Mesenchymal stem cell (in vitro differentiated cells and primary cell): ENCODE measurements around the gene SLC25A20.

Source experiments
- DNase-seq: peaks from one replicate; pipeline ENCODE4 v3.0.0-alpha.2; 2013
- H2AFZ ChIP-seq: one replicate; pipeline ENCODE4 v1.6.1; 2013; ENCODE audit warnings: low read depth, mild to moderate bottlenecking, control low read depth, inconsistent platforms, low read length, moderate library complexity
- H2AK5ac ChIP-seq: 2 replicates; pipeline ENCODE4 v1.6.1; 2013; ENCODE audit warnings: low read length, moderate library complexity, mild to moderate bottlenecking, inconsistent platforms; ENCODE audit not compliant: severe bottlenecking
- H2BK120ac ChIP-seq: one replicate; pipeline ENCODE4 v1.6.1; 2013; ENCODE audit warnings: low read depth, mild to moderate bottlenecking, inconsistent platforms, low read length, moderate library complexity
- H2BK12ac ChIP-seq, 2 experiments: one replicate each; pipeline ENCODE4 v1.6.1; 2013; ENCODE audit warnings: inconsistent platforms in 2 of 2, low read length in 2 of 2, mild to moderate bottlenecking in 2 of 2, moderate library complexity in 2 of 2, control low read depth in 1 of 2
- H2BK15ac ChIP-seq: one replicate; pipeline ENCODE4 v1.6.1; 2013; ENCODE audit warnings: mild to moderate bottlenecking, low read depth, inconsistent platforms; ENCODE audit not compliant: poor library complexity, severe bottlenecking
- H2BK5ac ChIP-seq: 2 replicates; pipeline ENCODE4 v1.6.1; 2013; ENCODE audit warnings: low read depth, mild to moderate bottlenecking, low read length, control low read depth, inconsistent platforms; ENCODE audit not compliant: poor library complexity, severe bottlenecking
- H3K14ac ChIP-seq, 2 experiments: one replicate each; pipeline ENCODE4 v1.6.1; 2013; ENCODE audit warnings: inconsistent platforms in 2 of 2, low read length in 2 of 2, control low read depth in 1 of 2, mild to moderate bottlenecking in 1 of 2, moderate library complexity in 1 of 2
- H3K18ac ChIP-seq, 2 experiments: one replicate each; pipeline ENCODE4 v1.6.1; 2013; ENCODE audit warnings: inconsistent platforms in 2 of 2, low read length in 2 of 2, control low read depth in 1 of 2, low read depth in 1 of 2, mild to moderate bottlenecking in 1 of 2
- H3K23ac ChIP-seq, 2 experiments: one replicate each; pipeline ENCODE4 v1.6.1; 2013; ENCODE audit warnings: inconsistent platforms in 2 of 2, low read length in 2 of 2, mild to moderate bottlenecking in 2 of 2, moderate library complexity in 2 of 2, control low read depth in 1 of 2
- H3K27ac ChIP-seq: 2 replicates; pipeline ENCODE4 v1.5.1; 2013; ENCODE audit warnings: mild to moderate bottlenecking, moderate library complexity, low read length, control low read depth, inconsistent platforms; ENCODE audit not compliant: poor library complexity, severe bottlenecking
- H3K27me3 ChIP-seq, 2 experiments: 2 replicates each; pipeline versions ENCODE4 v1.6.1 to v1.7.0; 2013; ENCODE audit warnings: low read length in 2 of 2, mild to moderate bottlenecking in 2 of 2, moderate library complexity in 2 of 2, control low read depth in 1 of 2, inconsistent platforms in 1 of 2; ENCODE audit not compliant: control insufficient read depth in 1 of 2, insufficient read depth in 1 of 2
- H3K36me3 ChIP-seq, 2 experiments: 2 replicates each; pipeline versions ENCODE4 v1.6.1 to v1.7.0; 2013; ENCODE audit warnings: low read length in 2 of 2, control low read depth in 1 of 2, inconsistent platforms in 1 of 2, low read depth in 1 of 2, mild to moderate bottlenecking in 1 of 2; ENCODE audit not compliant: insufficient read depth in 2 of 2, control insufficient read depth in 1 of 2
- H3K4ac ChIP-seq, 2 experiments: one replicate each; pipeline ENCODE4 v1.6.1; 2013; ENCODE audit warnings: inconsistent platforms in 2 of 2, low read length in 2 of 2, mild to moderate bottlenecking in 2 of 2, moderate library complexity in 2 of 2, control low read depth in 1 of 2, low read depth in 1 of 2
- H3K4me1 ChIP-seq: 2 replicates; pipeline ENCODE4 v1.6.1; 2013; ENCODE audit warnings: low read depth, low read length, control low read depth; ENCODE audit not compliant: control insufficient read depth, insufficient read depth
- H3K4me2 ChIP-seq: 2 replicates; pipeline ENCODE4 v1.6.1; 2013; ENCODE audit warnings: low read length, mild to moderate bottlenecking, inconsistent platforms; ENCODE audit not compliant: poor library complexity, severe bottlenecking
- H3K4me3 ChIP-seq, 2 experiments: 2 replicates each; pipeline versions ENCODE4 v1.5.1 to v1.7.0; 2013; ENCODE audit warnings: low read length in 2 of 2, mild to moderate bottlenecking in 2 of 2, control low read depth in 1 of 2, low read depth in 1 of 2; ENCODE audit not compliant: insufficient read depth in 1 of 2
- H3K79me1 ChIP-seq: replicated peaks from 2 replicates; pipeline ENCODE4 v1.6.1; 2013; ENCODE audit warnings: mild to moderate bottlenecking, control low read depth, low read length, inconsistent platforms; ENCODE audit not compliant: poor library complexity, severe bottlenecking
- H3K9ac ChIP-seq: 2 replicates; pipeline ENCODE4 v1.7.0; 2013; ENCODE audit warnings: mild to moderate bottlenecking, low read length, moderate library complexity
- H3K9me3 ChIP-seq: 2 replicates; pipeline ENCODE4 v1.7.0; 2013; ENCODE audit warnings: mild to moderate bottlenecking, low read length; ENCODE audit not compliant: control insufficient read depth
- H4K8ac ChIP-seq: one replicate; pipeline ENCODE4 v1.6.1; 2013; ENCODE audit warnings: inconsistent platforms, mild to moderate bottlenecking, low read length, moderate library complexity
- H4K91ac ChIP-seq: one replicate; pipeline ENCODE4 v1.6.1; 2013; ENCODE audit warnings: mild to moderate bottlenecking, low read length, inconsistent platforms
- WGBS: methylation state at CpG from one replicate; pipeline ENCODE4 v1.1.7; 2013; ENCODE audit warnings: mixed read lengths; 5-methylcytosine and 5-hydroxymethylcytosine counted together

Gene SLC25A20

GRCh38 chr3:48938156-48938555, 39.5 kb upstream of the SLC25A20 start:
- H2BK15ac ChIP-seq: no peak overlapping the region
- H3K23ac ChIP-seq: no peak overlapping the region
- H2BK12ac ChIP-seq: no peak overlapping the region
- H3K14ac ChIP-seq: no peak overlapping the region
- no peak overlapping the region for H4K8ac ChIP-seq
- DNase-seq: no peak
- no peak overlapping the region for H2BK120ac ChIP-seq
- no peaks in the 10 kb centered on the region for H3K4me1 ChIP-seq
- H3K9me3 ChIP-seq: no peaks in the 10 kb centered on the region
- no peak overlapping the region for H3K4me3 ChIP-seq
- no peak overlapping the region for H3K18ac ChIP-seq
- no peak overlapping the region for H3K4ac ChIP-seq
- H3K36me3 ChIP-seq: peaks cover 5 to 32% of the 10 kb centered on the region in 2 experiments
- no peak overlapping the region for H2AK5ac ChIP-seq
- no peak overlapping the region for H3K9ac ChIP-seq
- no peaks in the 10 kb centered on the region for H3K27me3 ChIP-seq
- no peak overlapping the region for H3K27ac ChIP-seq
- no peak overlapping the region for H2BK5ac ChIP-seq
- H3K79me1 ChIP-seq: peaks cover 9% of the 10 kb centered on the region
- H4K91ac ChIP-seq: no peak overlapping the region
- no peak overlapping the region for H2AFZ ChIP-seq
- no peak overlapping the region for H3K4me2 ChIP-seq

- H2AFZ ChIP-seq: no peak overlapping the region
- DNase-seq: no peak
- peaks cover 8 to 35% of the 10 kb centered on the region in 2 experiments for H3K36me3 ChIP-seq
- no peak overlapping the region for H3K23ac ChIP-seq
- no peak overlapping the region for H4K91ac ChIP-seq
- no peak overlapping the region for H3K4me3 ChIP-seq
- H3K9me3 ChIP-seq: no peaks in the 10 kb centered on the region
- H2BK5ac ChIP-seq: no peak overlapping the region
- H3K27ac ChIP-seq: no peak overlapping the region
- no peak overlapping the region for H2BK120ac ChIP-seq
- H2AK5ac ChIP-seq: no peak overlapping the region
- H4K8ac ChIP-seq: no peak overlapping the region
- no peak overlapping the region for H3K14ac ChIP-seq
- no peak overlapping the region for H3K4me2 ChIP-seq
- no peak overlapping the region for H3K4ac ChIP-seq
- 100% methylated on average over 2 of the region's 4 CpGs for WGBS
- H2BK15ac ChIP-seq: no peak overlapping the region
- H3K4me1 ChIP-seq: no peaks in the 10 kb centered on the region
- no peak overlapping the region for H3K9ac ChIP-seq
- H3K79me1 ChIP-seq: peaks cover 10% of the 10 kb centered on the region
- no peak overlapping the region for H2BK12ac ChIP-seq
- no peaks in the 10 kb centered on the region for H3K27me3 ChIP-seq
- H3K18ac ChIP-seq: no peak overlapping the region
Observed at GRCh38 chr3:48935530-48935929, 36.8 kb upstream of the SLC25A20 start.

- no peak overlapping the region for H3K14ac ChIP-seq
- H3K4me1 ChIP-seq: no peaks in the 10 kb centered on the region
- H4K8ac ChIP-seq: no peak overlapping the region
- no peak overlapping the region for H3K18ac ChIP-seq
- H3K36me3 ChIP-seq: peaks cover 8 to 37% of the 10 kb centered on the region in 2 experiments
- H3K27ac ChIP-seq: no peak overlapping the region
- DNase-seq: no peak
- H3K9me3 ChIP-seq: no peaks in the 10 kb centered on the region
- no peak overlapping the region for H3K4me2 ChIP-seq
- no peak overlapping the region for H2AFZ ChIP-seq
- no peaks in the 10 kb centered on the region for H3K27me3 ChIP-seq
- H3K9ac ChIP-seq: no peak overlapping the region
- H2AK5ac ChIP-seq: no peak overlapping the region
- no peak overlapping the region for H3K4ac ChIP-seq
- H2BK15ac ChIP-seq: no peak overlapping the region
- WGBS: 93% methylated on average over 5 of the region's 5 CpGs
- no peak overlapping the region for H2BK120ac ChIP-seq
- no peak overlapping the region for H4K91ac ChIP-seq
- no peak overlapping the region for H2BK12ac ChIP-seq
- no peak overlapping the region for H3K23ac ChIP-seq
- H3K4me3 ChIP-seq: no peak overlapping the region
- H3K79me1 ChIP-seq: peaks cover 7% of the 10 kb centered on the region
- H2BK5ac ChIP-seq: no peak overlapping the region
Observed at GRCh38 chr3:48934333-48934991, 35.8 kb upstream of the SLC25A20 start.

- no peak overlapping the region for H4K8ac ChIP-seq
- H3K9me3 ChIP-seq: no peaks in the 10 kb centered on the region
- H2BK15ac ChIP-seq: no peak overlapping the region
- H3K9ac ChIP-seq: no peak overlapping the region
- H3K23ac ChIP-seq: no peak overlapping the region
- 77% methylated on average over 1 of the region's 1 CpG for WGBS
- H2AK5ac ChIP-seq: no peak overlapping the region
- no peak overlapping the region for H3K14ac ChIP-seq
- no peak overlapping the region for H4K91ac ChIP-seq
- no peak for DNase-seq
- no peak overlapping the region for H3K4me2 ChIP-seq
- H3K27ac ChIP-seq: no peak overlapping the region
- H2AFZ ChIP-seq: no peak overlapping the region
- H2BK5ac ChIP-seq: no peak overlapping the region
- H2BK12ac ChIP-seq: no peak overlapping the region
- H3K4me3 ChIP-seq: no peak overlapping the region
- no peak overlapping the region for H3K4ac ChIP-seq
- H3K4me1 ChIP-seq: peaks cover 3% of the 10 kb centered on the region
- H3K36me3 ChIP-seq: peaks cover 12 to 51% of the 10 kb centered on the region in 2 experiments
- no peak overlapping the region for H3K18ac ChIP-seq
- no peak overlapping the region for H2BK120ac ChIP-seq
- H3K27me3 ChIP-seq: no peaks in the 10 kb centered on the region
- peaks cover 10% of the 10 kb centered on the region for H3K79me1 ChIP-seq
Observed at GRCh38 chr3:48931944-48932580, 33.4 kb upstream of the SLC25A20 start.
